Parathyroid adenoma (tissue), 2 donors: ENCODE measurements around the gene LMBR1.

ENCODE experiments used
- H2AFZ ChIP-seq: fragments of 300-600 bp; sonication (generic); one replicate; pipeline ENCODE4 v1.7.0; 2017; ENCODE audit warnings: antibody characterized with exemption, mild to moderate bottlenecking
- H3K27ac ChIP-seq: fragments of 300-600 bp; sonication (generic); one replicate; pipeline ENCODE4 v1.7.0; 2017
- H3K27me3 ChIP-seq: fragments of 300-600 bp; sonication (generic); one replicate; pipeline ENCODE4 v1.7.0; 2017; ENCODE audit warnings: low read length; ENCODE audit not compliant: control insufficient read depth, insufficient read depth
- H3K36me3 ChIP-seq: fragments of 300-600 bp; sonication (generic); one replicate; pipeline ENCODE4 v1.7.0; 2017; ENCODE audit warnings: low read length; ENCODE audit not compliant: control insufficient read depth, insufficient read depth
- H3K4me1 ChIP-seq: fragments of 300-600 bp; sonication (generic); one replicate; pipeline ENCODE4 v1.7.0; 2017; ENCODE audit warnings: control low read depth
- H3K4me2 ChIP-seq: fragments of 300-600 bp; sonication (generic); one replicate; pipeline ENCODE4 v1.7.0; 2017; ENCODE audit warnings: low read length
- H3K4me3 ChIP-seq: fragments of 300-600 bp; sonication (generic); one replicate; pipeline ENCODE4 v1.7.0; 2017; ENCODE audit warnings: low read depth, low read length
- H3K79me2 ChIP-seq: fragments of 300-600 bp; sonication (generic); one replicate; pipeline ENCODE4 v1.7.0; 2017; ENCODE audit warnings: control low read depth
- H3K9ac ChIP-seq: fragments of 300-600 bp; sonication (generic); one replicate; pipeline ENCODE4 v1.7.0; 2017; ENCODE audit warnings: mild to moderate bottlenecking
- H3K9me3 ChIP-seq: fragments of 300-600 bp; sonication (generic); one replicate; pipeline ENCODE4 v1.7.0; 2017; ENCODE audit warnings: low read length; ENCODE audit not compliant: control insufficient read depth
- CTCF ChIP-seq: fragments of 300-600 bp; sonication (generic); IDR thresholded peaks from one replicate; pipeline ENCODE4 v1.7.0; 2017; ENCODE audit warnings: antibody characterized with exemption, mild to moderate bottlenecking
- donor health status: primary hyperparathyroidism.

The LMBR1 gene

DNA sequence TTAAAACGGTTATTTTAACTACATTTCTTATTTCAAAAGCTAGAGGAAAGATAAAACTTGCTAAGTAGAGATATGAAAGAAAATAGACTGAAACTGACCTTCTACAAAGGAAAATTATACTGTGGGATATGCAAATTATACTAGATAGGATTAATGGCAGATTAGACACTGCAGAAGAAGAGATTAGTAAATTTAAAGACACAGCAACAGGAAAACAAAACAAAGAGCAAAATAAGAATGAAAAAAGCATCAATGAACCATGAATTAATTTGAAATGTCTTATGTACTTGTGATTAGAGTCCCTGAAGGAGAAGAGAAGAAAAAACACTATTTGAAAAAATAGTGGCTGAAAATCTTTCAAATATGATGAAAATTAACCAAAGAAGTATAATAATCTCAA is 200.1 kb downstream of the LMBR1 start:
- H3K9me3 ChIP-seq, result no peaks in the 10 kb centered on the region
- H3K36me3 ChIP-seq, result no peaks in the 10 kb centered on the region
- no peak overlapping the region for H3K4me3 ChIP-seq
- H3K4me2 ChIP-seq, result no peak overlapping the region
- no peak for TF ChIP-seq CTCF
- peaks cover 7% of the 10 kb centered on the region for H3K79me2 ChIP-seq
- no peak overlapping the region for H2AFZ ChIP-seq
- peaks cover 2% of the 10 kb centered on the region for H3K4me1 ChIP-seq
- no peak overlapping the region for H3K27ac ChIP-seq
- H3K27me3 ChIP-seq, result no peaks in the 10 kb centered on the region
- no peak overlapping the region for H3K9ac ChIP-seq

GRCh38 chr7:156691764-156692163 is 201.2 kb downstream of the LMBR1 start:
- Histone ChIP-seq H2AFZ (no peak overlapping the region), H3K4me3 (no peak overlapping the region), H3K79me2 (peaks cover 6% of the 10 kb centered on the region)

GRCh38 chr7:156684661-156685060 is 208.3 kb downstream of the LMBR1 start:
- no peak overlapping the region for H2AFZ ChIP-seq
- H3K9me3 ChIP-seq, result no peaks in the 10 kb centered on the region
- no peaks in the 10 kb centered on the region for H3K36me3 ChIP-seq
- no peak overlapping the region for H3K27ac ChIP-seq
- H3K4me1 ChIP-seq, result peaks cover 5% of the 10 kb centered on the region
- no peak overlapping the region for H3K4me2 ChIP-seq
- H3K4me3 ChIP-seq, result no peak overlapping the region
- H3K79me2 ChIP-seq, result no peaks in the 10 kb centered on the region
- H3K9ac ChIP-seq, result no peak overlapping the region
- TF ChIP-seq CTCF, result no peak
- H3K27me3 ChIP-seq, result no peaks in the 10 kb centered on the region

More at GRCh38 chr7:156691764-156692163, 201.2 kb downstream of the LMBR1 start:
- Histone ChIP-seq H3K27ac (no peak overlapping the region), H3K36me3 (no peaks in the 10 kb centered on the region), H3K27me3 (no peaks in the 10 kb centered on the region), H3K4me2 (no peak overlapping the region), H3K4me1 (peaks cover 8% of the 10 kb centered on the region), H3K9me3 (no peaks in the 10 kb centered on the region), H3K9ac (no peak overlapping the region)
- TF ChIP-seq CTCF, result no peak

GRCh38 chr7:156684251-156684650 is 208.7 kb downstream of the LMBR1 start:
- no peaks in the 10 kb centered on the region for H3K9me3 ChIP-seq
- H3K9ac ChIP-seq, result no peak overlapping the region
- H2AFZ ChIP-seq, result no peak overlapping the region
- H3K27ac ChIP-seq, result no peak overlapping the region
- H3K36me3 ChIP-seq, result no peaks in the 10 kb centered on the region
- H3K4me3 ChIP-seq, result no peak overlapping the region
- no peaks in the 10 kb centered on the region for H3K27me3 ChIP-seq
- peaks cover 5% of the 10 kb centered on the region for H3K4me1 ChIP-seq
- no peak for TF ChIP-seq CTCF
- no peak overlapping the region for H3K4me2 ChIP-seq
- no peaks in the 10 kb centered on the region for H3K79me2 ChIP-seq

- Histone ChIP-seq H3K27me3 (no peaks in the 10 kb centered on the region), H3K9me3 (no peaks in the 10 kb centered on the region), H3K9ac (no peak overlapping the region), H3K4me1 (peaks cover 5% of the 10 kb centered on the region), H3K27ac (no peak overlapping the region), H3K4me3 (no peak overlapping the region), H3K79me2 (no peaks in the 10 kb centered on the region), H3K4me2 (no peak overlapping the region), H3K36me3 (no peaks in the 10 kb centered on the region), H2AFZ (no peak overlapping the region)
- no peak for TF ChIP-seq CTCF
Measured at GRCh38 chr7:156682928-156683327, 210.1 kb downstream of the LMBR1 start.
